Head of caudate nucleus (tissue), 42 donors: Measurements from ENCODE around the gene ZNF236.
"Not testable (repeated sequence)": the region's sequence is repeated elsewhere in the genome, so short reads cannot be mapped to it uniquely, and the experiment has no call there.

Experiments
- DNase-seq, 42 donors: peaks; one replicate each; pipeline versions ENCODE4 v3.0.0 to v3.0.0-alpha.2; 2020 to 2021; ENCODE audit warnings: mixed read lengths in 7 of 42
- intact Hi-C: fragments of 100-400 bp; cut with DNase I; formaldehyde crosslinking; loops from one replicate; pipeline ENCODE4 v1.15.0; 2022

Gene ZNF236

GRCh38 chr18:77005651-77006195, 183.4 kb downstream of the ZNF236 start:
- DNase-seq, result peak in 13 of 42 donors; percentile 4 to 61 (median 17)
- intact Hi-C loops, result loop anchor here (10.0 kb wide), 1 partner anchor 181 kb away; the partner anchor contains the start of gene ZNF236

DNA sequence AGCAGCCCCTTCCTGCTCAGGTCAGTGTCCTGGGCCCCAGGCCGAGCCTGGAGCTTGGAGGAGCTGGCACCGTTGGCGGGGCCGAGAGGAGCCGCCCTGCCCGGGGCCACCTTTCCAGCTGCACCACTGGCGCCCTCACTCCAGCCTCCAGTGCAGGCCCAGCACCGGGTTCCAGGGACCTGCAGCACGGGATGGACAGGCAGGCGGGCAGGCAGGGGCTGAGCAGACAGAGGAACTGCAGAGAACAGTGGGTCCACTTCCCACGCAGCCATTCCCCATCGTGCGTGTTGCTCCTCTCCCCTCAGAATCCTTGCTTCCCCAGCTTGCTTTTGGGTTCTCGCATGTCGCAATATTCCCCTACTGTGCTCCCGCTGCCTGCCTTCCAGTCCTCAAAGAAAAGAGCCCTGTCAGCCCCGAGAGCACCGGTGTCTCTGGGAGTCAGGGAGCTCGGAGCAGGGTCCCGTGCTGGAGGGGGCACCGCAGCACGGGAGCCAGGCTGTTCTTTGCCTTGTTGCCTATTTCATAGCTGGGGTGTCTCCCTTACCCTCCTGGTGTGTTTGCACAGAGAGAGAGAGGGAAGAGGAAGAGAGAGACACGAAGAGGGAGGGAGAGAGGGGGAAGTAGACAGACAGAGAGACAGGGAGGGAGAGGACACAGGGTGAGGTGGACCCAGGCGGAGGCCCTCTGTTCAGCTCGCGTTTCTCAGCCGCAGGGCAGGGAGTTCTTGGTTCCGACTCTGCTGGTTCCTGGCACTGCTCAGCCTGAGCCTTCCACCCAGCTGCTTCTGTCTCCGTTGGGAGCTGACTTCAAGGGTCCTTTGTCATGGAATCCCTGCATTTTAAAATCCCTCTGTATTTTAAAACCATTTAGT, 184.2 kb downstream of the ZNF236 start:
- intact Hi-C loops, result loop anchor here (10.0 kb wide), 1 partner anchor 182 kb away; the partner anchor contains the start of gene ZNF236
- peak in 16 of 42 donors; percentile 25 to 75 (median 54) for DNase-seq

DNA sequence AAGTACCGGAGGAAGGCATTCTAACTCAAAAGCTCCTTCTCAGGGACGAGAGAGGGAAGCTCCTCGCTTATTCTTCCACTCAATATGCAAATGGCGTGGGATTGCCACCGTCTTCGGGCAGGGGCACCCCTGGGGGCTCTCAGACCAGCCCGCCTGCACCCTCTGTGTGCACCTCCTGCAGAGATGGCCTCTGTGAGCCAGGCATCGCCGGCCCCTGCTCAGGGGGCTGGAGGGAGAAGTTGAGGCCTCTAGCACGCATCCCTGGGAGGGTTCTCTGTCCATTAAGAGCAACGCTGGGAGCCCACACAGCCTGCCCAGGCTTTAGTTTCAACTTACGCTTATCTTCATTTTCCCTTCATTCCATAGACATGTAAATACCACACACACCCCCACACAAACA, 184.9 kb downstream of the ZNF236 start:
- peak in 11 of 42 donors; percentile 2 to 35 (median 16) for DNase-seq
- intact Hi-C loops, result loop anchor here (10.0 kb wide), 1 partner anchor 182 kb away; the partner anchor contains the start of gene ZNF236

DNA sequence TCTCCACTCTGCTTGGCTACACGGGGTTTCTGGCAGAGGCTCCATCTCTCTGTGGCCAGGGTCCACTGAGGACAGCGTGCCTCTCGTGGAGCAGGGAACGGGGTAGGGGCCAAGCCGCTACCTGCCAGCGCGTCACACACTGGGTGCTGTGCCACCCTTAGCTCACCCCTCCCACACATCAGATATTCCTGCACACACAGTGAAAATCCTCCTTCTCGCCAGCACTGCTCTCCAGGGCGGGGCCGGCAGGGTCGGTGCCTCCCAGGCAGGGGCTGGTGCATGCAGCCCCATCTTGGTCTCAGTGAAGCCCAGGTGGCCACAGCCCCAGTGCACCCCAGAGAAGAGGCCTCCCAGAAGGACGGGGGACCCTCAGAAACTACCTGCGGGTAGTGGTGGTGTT, 185.6 kb downstream of the ZNF236 start:
- peak in 11 of 42 donors; percentile 0 to 38 (median 18) for DNase-seq
- intact Hi-C loops, result loop anchor here (10.0 kb wide), 1 partner anchor 183 kb away; the partner anchor contains the start of gene ZNF236

GRCh38 chr18:77008576-77009315, 186.4 kb downstream of the ZNF236 start:
- intact Hi-C loops, result loop anchor here (10.0 kb wide), 1 partner anchor 184 kb away; the partner anchor contains the start of gene ZNF236
- DNase-seq, result peak in 11 of 42 donors; percentile 2 to 43 (median 14)

- DNase-seq, result peak in 10 of 42 donors; percentile 2 to 37 (median 14)
- intact Hi-C loops, result loop anchor here (10.0 kb wide), 1 partner anchor 185 kb away; the partner anchor contains the start of gene ZNF236
These were observed 187.3 kb downstream of the ZNF236 start for GRCh38 chr18:77009675-77010074.

GRCh38 chr18:77012120-77012519, 189.8 kb downstream of the ZNF236 start:
- DNase-seq, result peak in 7 of 42 donors; percentile 6 to 36 (median 17)
- intact Hi-C loops, result no loop called here

DNA sequence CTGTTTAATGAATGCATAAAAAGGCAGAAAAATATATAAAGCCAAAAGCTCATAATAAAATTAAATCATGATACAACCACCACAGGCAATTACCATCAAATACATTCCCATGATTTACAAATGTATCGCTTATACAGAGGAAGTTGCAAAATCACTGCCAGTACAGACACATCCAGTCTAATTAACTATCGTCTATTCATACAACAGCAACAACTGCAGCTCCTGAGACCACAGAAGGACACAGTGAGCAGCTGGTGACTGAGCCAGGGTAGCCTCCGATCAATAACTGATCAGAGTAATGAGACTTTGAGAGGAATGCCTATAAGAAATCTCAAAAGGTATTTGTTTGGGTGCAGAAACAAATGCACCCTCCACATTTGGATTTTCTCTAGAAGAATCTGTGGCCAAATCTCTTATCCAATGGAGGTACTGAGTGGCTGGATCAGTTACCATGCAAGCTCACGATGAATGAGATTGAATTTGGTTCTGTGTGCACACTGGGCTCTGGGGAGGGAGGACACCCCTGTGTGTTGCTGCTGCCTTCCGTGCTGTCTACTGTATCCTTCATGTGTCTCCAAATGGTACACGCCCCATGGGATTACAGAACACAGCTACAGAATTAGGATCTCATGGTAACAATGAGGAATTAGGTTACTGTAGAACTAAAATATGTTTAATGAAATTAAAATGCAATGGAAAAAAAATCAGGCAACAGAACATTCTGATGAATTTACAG, 190.6 kb downstream of the ZNF236 start:
- intact Hi-C loops, result no loop called here

DNA sequence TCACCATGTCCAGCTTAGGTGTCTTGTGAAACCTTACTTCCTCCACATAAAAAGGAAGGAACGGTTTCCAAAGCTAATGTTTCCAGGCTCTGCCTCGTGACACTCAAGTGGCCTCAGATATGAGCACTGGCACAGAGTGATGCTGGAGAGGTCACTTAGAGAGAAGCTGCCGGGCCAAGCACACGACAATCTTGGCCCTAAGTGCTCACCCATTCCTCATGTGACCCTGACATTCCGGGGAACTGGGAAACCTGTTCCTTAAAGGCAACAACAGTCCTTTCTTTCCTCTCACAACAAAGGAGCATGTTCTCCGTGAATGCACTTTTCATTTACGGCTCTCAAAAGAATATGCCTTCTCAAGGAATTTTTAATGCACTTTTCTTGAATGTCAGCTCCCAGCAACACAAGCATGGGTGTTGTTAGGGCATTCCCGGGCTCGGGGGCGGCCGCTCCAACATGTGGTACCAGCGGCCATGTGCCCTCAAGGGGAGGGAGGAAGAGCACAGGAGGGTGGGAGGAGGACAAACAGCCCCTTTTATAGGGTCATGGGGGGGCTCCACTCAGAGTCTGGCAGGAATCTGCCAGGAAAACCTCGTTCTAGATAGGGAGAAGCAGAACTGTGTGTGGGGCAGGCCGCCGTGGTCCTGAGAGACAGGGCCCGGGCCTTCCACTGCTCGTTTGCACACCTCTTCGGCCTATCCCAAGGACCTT, 191.6 kb downstream of the ZNF236 start:
- peak in 30 of 42 donors; percentile 51 to 87 (median 67) for DNase-seq
- intact Hi-C loops, result no loop called here

More for the DNA sequence above, 190.6 kb downstream of the ZNF236 start:
- peak in 8 of 42 donors; percentile 3 to 35 (median 20) for DNase-seq

DNA sequence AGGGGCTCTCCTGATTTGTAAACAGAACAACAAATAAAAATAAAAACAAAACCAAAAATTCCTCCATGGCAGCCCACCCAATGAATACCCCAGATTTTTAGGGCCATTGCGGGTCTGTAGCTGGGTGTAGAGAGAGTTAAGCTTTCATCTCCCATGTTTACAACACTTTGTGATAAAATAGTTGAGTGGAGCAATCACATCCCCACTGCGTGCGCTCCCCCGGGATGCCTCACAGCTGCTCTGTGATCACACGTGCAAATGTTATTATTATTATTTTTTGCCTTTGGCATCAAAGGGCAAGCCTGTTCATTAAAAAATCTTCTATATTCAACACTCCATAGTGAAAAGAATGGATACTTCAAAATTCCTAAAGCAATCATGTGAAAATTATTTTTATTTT, 192.2 kb downstream of the ZNF236 start:
- intact Hi-C loops, result no loop called here
- DNase-seq, result peak in 5 of 42 donors; percentile 3 to 36 (median 25)

GRCh38 chr18:77015169-77015568, 192.8 kb downstream of the ZNF236 start:
- intact Hi-C loops, result no loop called here
- DNase-seq, result peak in 3 of 42 donors; percentile 3 to 22 (median 9)

GRCh38 chr18:77015771-77016710, 193.7 kb downstream of the ZNF236 start:
- DNase-seq, result peak in 12 of 42 donors; percentile 2 to 68 (median 30)
- intact Hi-C loops, result loop anchor here (2.0 kb wide), 1 partner anchor 37 kb away; no protein-coding TSS in a partner anchor

- peak; percentile 83 to 99 (median 95) for DNase-seq
- intact Hi-C loops, result loop anchor here (2.0 kb wide), 1 partner anchor 36 kb away; no protein-coding TSS in a partner anchor
These were observed 194.6 kb downstream of the ZNF236 start for GRCh38 chr18:77016936-77017335.

- DNase-seq, result peak in 2 of 42 donors; percentile 61 to 75
- intact Hi-C loops, result loop anchor here (2.0 kb wide), 1 partner anchor 35 kb away; no protein-coding TSS in a partner anchor
These were observed 195.0 kb downstream of the ZNF236 start for GRCh38 chr18:77017355-77017754.

DNA sequence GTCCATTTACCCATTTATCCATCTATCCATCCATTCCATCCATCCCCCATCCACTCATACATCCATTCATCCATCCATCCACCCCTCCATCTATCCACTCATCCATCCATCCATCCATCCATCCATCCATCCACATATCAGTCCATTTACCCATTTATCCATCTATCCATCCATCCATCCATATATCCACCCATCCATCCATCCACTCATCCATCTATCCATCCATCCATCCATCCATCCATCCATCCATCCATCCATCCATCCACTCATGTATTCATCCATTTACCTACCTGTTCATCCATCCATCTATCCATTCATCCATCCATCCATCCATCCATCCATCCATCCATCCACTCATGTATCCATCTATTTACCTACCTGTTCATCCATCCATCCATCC, 196.3 kb downstream of the ZNF236 start:
- DNase-seq, intact Hi-C loops: not testable (repeated sequence)

GRCh38 chr18:77019641-77020040, 197.3 kb downstream of the ZNF236 start:
- intact Hi-C loops, result no loop called here
- DNase-seq, result peak in 8 of 42 donors; percentile 10 to 40 (median 25)
